MV-4-11 (cell line): Measurements from ENCODE around the gene OR9I1.

Experiments
- DNase-seq: peaks from one replicate; lab custom pipeline; 2025; lab: John Stamatoyannopoulos, UW

The OR9I1 gene, protein sequence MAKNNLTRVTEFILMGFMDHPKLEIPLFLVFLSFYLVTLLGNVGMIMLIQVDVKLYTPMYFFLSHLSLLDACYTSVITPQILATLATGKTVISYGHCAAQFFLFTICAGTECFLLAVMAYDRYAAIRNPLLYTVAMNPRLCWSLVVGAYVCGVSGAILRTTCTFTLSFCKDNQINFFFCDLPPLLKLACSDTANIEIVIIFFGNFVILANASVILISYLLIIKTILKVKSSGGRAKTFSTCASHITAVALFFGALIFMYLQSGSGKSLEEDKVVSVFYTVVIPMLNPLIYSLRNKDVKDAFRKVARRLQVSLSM

DNA sequence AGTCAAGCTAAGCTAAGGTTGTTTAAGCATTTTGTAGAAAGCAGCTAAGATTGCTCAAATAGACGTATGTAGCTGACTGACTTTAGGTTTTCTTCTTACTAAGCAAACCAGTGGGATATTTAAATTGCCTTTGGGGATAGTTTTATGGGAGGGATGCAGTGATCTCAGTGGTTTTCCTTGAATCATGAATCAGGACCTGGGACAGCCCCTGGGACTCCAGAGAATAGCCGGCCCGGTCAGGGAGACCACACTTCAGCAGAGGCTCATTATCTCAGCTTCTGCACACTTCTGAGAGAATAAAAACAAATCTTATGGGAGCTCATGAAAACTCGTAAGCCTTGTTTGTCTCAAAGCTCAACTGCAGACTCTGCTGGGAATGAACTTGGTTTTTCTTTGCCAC is at the start of gene OR9I1:
TSS of gene OR9I1 (minus strand) at position 62 of the 400 bp plus-strand sequence. CDS start 6,086 bp downstream, outside the sequence.
- no peak for DNase-seq

DNA sequence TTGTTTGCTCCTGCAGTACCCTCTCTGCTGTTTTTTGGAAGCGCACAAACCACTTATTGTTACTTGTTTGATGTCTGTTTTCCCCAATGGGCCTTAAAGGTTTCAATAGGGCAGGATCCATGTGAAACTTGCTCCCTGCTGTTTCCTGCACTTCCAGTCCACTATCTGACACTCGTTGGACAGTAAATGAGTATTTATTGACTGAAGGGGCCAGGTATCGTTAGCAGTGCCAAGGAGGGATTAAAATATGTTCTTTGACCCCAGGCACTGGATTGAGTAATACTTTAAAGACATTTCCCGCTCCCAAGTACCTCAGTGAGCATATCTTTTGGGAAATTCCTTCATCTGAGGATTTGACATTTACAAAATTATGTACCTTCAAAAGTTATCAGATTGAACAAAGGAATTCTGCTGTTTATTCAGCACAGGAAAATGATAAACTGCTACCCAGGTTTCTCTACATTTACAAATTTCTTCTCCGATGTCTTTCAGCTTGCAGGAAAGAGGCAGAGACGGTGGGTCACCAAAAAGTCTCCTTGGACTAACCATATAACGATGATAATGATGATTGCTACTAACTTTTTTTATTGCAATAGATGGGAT is 40.3 kb upstream of the OR9I1 start:
- DNase-seq: no peak

DNA sequence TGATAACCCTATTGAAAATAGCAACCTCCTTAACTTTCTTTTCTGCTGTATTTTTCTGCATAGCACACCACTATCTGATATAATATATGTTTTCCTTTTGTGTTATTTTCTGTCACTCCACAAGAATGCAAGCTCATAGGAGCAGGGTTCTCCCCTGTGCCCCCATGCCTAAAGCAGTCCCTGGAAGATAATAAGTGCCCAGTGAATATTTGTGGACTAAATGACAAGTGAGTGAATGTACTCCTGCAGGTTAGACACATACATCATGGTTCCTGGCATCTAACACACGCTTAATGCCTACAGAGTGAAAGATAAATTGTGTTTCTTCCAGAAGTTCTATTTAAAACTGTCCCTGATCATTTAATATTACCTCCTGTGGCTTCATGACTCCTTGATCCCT is 39.7 kb upstream of the OR9I1 start:
- DNase-seq: no peak

DNA sequence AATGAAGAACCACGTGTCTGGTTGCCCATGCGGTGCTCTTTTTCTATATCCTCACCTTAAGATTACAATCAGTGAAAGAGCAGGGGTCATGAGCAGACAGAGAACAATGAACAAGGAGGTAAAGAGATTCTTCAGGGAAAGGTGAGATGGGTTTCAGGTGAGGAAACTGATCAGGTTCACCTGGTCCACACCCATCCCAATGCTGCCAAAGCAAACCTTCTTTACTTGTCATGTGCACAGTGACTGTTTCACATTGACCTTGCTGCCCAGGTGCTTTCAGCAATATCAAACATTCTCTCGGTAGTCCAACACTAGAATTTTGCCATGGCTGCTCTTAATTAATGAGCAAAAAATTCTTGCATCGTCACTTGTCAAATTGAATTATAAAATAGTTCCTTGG is 39.1 kb upstream of the OR9I1 start:
- DNase-seq: no peak

DNA sequence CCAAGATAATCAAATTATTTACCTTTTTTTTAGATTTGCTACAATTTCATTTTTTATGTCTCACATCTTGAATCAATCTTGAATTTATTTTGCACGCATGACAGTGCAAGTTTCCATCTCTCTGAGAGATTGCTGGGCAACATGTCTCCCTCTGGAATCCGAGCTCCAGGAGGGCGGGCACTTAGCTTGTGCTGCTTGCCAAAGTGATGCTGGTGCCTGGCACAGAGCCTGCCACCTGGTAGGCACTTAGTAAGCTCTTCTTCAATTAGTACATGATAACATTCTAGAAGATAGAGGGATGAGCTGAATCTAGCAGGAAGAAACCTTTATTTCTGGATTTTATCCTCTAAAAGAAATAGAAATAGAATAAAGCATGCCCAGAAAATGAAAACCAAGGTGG is 27.5 kb upstream of the OR9I1 start:
- DNase-seq: no peak

DNA sequence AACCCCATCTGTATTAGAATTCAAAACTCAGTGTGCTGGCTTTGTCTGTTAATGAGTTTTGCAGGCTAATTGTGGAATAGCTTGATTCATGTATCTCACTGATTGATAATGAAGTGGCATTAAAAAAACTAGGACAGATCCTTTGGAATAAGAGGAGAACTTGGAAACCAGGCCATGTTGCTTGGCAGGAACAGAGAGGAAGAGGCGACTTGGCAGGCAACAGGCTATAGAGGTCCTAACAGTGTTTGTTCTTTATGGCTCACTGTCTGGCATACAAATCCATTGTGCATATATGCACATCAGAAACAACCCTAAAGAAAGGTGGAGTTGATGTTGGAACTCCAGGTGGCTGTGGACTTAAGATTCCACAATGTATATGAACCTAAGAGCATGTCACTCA is 17.4 kb upstream of the OR9I1 start:
- no peak for DNase-seq

DNA sequence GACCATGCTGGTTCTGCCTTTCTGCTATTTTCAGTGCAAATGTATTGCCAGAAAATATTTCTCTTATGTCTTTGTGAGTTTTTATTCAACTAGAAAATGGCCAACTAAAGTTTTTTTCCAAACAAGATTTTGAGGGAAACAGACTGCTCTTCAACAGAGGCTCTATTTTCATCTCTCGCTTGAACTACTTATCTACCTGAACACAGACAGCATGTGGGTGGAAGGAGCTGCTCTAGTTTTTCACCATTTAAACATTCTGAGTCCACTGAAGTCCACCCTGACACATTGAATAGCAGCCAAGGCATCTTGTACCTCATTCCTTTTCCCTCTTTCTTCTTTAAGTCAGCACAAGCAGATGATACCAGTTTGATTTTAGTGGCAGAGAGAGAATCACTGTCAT is 9.8 kb upstream of the OR9I1 start:
- no peak for DNase-seq

DNA sequence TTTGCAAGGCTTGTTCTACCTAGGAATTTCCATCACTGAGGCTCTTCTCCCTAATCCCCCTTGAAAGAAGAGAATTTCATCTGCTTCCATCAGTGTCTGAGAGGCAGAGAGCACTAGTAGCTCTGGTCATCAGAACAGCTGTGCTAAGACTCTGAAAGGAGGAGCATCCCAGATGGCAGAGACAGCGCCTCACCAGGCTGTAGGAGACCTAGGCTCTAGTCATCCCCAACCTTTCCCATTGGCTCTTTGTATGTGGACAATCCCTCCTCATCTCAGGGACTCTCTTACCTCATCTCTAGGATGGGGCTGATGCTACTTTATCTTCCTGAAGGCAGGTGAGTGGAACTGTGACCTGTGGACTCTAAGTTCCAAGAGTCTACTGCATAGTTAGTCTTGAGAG is 8.8 kb upstream of the OR9I1 start:
- DNase-seq: no peak

DNA sequence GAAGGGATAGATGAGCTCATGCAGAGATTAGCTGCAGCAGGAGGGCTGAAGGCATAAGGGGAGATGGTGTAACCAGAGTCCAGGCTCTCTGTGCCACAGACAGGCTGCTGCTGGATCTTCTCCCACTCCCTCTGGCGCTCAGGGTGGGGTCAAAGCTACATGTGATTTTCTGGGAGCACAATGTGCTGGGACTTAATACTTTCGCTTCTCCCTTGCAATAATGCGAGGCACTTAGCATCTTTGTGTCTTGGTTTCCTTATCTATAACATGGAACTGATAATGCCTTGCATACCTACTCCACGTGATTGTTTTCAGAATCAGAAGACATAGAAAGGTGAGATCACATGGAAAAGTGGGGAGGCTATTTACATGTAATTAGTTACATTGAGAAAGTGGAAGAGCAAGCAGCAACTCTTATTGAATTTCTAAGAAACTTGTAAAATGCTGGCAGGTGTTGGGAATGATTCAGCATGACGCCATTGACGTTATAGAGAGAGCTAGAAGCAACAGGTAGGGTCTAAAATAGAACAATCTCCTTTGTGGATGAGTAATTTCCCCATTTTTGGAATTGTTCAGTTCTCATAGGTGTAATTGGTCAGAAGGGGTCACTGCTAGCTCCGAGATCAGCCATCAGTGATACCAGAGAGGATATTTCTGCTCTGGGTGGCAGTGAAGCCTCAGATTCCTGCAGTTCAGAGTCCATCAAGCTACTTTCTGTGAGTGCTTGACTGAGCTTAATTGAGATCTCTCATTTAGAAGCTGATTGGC is 8.2 kb upstream of the OR9I1 start:
- no peak for DNase-seq

DNA sequence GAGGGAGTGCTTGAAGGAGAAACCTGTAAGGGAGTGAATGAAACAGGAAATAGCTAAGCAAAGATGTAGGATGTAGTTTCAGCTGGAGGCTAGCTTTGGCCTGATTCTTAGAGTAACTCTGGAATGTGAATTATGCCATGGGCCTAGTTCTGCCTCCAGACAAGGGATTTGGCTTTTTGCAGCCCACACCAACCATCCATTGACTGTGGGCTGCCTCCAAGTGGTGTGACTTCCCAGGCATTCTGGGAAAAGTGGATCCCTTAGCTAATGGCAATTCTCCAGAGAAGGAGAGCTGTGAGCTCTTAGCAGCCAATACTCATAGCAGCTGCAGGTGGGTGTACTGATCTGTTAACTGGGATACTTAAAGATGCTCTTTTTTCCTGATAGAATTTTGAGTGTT is 2.0 kb upstream of the OR9I1 start:
- no peak for DNase-seq

DNA sequence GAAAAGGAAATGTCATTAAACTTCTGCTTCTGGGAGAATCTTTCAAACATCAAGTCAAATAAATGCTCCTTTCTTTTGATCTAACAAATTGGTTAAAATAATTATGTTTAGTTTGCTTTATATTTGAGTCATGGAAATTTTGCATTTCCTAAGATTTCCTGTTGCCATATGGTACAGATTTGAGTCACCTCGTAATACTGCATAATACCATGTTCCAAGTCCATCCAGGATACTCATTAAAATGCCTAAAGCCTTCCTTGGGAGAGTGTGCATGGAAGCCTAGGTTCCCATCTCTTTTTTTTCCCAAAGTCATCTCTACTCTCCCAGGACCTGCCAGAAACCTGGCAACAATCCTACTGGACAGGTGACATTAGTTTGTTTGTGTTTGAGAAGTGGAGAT is 4.2 kb downstream of the OR9I1 start:
- no peak for DNase-seq

DNA sequence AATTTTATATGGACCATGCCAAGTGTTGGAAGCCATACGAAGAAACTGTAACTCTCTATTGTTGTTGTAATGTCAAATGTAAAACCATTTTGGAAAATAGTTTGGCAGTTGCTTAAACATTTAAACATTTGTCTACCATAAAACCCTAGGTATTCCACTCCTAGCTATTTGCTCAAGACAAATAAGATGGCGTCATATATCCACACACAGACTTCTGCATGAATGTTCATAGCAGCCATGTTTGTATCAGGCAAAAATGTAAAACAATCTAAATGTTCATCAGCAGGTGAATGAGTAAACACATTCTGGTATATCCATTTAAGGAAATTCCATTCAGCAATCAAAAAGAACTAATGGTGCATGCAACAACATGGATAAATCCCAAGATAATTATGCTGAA is 27.9 kb downstream of the OR9I1 start:
- no peak for DNase-seq

DNA sequence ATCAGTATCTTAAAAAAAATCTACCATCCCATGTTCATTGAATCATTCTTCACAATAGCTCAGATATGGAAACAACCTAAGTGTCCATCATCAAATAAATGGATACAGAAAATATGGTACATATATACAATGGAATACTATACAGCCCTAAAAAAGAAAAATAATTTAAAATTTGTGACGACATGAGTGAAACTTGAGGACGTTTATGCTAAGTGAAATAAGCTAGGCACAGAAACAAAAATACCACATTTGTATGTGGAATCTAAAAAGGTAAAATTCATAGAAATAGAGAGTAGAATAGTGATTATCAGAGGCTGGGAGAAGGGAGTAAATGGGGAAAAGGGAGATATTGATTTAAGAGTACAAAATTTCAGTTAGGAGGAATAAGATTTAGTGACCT is 38.8 kb downstream of the OR9I1 start:
- no peak for DNase-seq

DNA sequence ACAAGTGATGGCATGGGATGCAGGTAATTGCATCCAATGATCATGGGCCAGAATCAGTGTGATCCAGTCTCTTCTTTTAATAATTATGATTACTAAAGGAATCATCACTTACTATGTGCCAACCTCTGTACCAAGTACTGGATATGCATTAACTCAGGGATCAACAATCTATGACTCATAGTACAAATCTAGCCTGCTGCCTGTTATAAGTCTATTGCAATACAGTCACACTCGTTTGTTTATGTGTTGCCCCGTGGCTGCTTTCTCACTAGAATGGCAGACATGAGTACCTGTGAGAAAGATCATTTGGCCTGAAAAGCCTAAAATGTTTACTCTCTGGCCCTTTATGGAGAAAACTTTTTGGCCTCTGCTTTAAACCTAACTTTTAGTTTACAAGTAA is 49.5 kb downstream of the OR9I1 start:
- DNase-seq: no peak

DNA sequence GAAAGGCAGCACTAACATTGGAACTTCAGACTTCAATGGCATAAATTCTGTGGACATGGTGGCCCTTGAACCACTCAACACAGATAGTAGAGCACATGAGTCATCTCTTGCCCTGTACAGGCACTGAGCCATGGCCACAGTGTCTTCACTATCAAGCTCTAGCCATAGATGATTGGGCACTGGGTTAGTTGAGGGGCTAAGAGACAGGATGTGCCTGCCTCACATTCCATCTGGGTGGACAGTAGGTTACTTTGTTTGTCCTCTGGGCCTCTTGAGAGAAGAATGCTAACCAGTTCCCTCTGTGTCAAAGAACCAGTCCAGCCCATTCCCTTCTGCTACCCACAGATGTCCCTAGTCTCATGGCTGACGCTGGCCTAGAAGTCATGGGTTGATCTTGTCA is 54.7 kb downstream of the OR9I1 start:
- no peak for DNase-seq

DNA sequence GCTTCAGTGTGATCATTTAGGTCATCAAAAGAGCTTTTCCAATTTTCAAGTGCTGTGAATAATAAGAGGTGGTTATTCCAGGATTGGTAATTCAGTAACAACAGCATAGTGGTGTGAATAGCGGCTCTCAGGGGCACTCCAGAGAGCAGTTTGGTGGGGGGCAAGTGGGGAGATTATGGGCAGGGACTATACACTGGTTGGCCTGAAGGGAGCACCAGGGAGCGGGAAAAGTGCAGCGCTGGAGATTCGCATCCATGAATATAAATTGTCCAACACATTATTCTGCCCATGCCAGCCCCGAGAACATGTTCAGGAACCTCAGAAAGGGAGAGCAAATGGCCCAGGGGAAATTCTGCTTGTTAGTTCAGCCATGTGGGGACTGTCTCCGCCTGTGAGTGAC is 56.7 kb downstream of the OR9I1 start:
- DNase-seq: no peak

DNA sequence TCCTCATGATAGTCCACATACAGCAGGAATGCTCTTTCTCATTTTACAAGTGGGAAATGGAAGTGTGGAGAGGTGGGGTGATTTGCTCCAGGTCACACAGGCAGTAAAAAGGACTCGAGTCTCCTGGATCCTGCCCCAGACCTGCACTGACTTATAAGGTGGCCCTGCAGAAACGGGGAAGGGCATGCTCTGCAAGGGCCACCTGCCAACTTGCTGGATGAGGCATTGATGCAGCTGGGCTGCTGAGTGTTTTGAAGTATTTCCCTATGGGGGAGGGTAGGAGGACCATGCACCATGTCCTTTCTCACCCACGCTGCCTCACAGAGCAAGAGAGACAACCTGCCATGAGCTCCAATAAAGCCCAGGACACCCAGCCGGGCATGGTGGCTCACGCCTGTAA is 57.6 kb downstream of the OR9I1 start:
- DNase-seq: no peak
